Transverse colon (tissue), 4 donors: ENCODE results near the gene BSDC1.

Source experiments
- CTCF ChIP-seq, 5 experiments: fragments of 200-600 bp in 3 of 5; fragments of 450-650 bp in 2 of 5; sonication (generic) in 3 of 5; IDR thresholded peaks; 1 replicate in 2 of 5; 2 replicates in 3 of 5; pipeline ENCODE4 v1.5.1; 2016 to 2017; ENCODE audit warnings: antibody characterized with exemption in 5 of 5, inconsistent platforms in 3 of 5, mild to moderate bottlenecking in 2 of 5, moderate library complexity in 1 of 5
- EP300 ChIP-seq: sonication (generic); formaldehyde crosslinking; IDR thresholded peaks from one replicate; pipeline ENCODE4 v1.6.1; 2017; ENCODE audit warnings: antibody characterized with exemption, low read depth
- POLR2A ChIP-seq: fragments of 450-650 bp; IDR thresholded peaks from one replicate; pipeline ENCODE4 v1.6.1; 2016; ENCODE audit warnings: antibody characterized with exemption, mild to moderate bottlenecking, moderate library complexity
- POLR2AphosphoS5 ChIP-seq, 3 donors: sonication (generic); formaldehyde crosslinking; IDR thresholded peaks; one replicate each; pipeline ENCODE4 v1.6.1; 2016; ENCODE audit warnings: antibody characterized with exemption in 3 of 3

- TF ChIP-seq CTCF (IDR thresholded peaks at IDR 0.05) (no peak), POLR2A (no peak), POLR2AphosphoS5 (IDR thresholded peaks at IDR 0.05) (no peak), EP300 (no peak)
Measured at GRCh38 chr1:32390904-32391870, 3.1 kb downstream of the BSDC1 start.
